Measurements from ENCODE around the gene EIF3B.
"Not testable (repeated sequence)": the region's sequence is repeated elsewhere in the genome, so short reads cannot be mapped to it uniquely, and the experiment has no call there.

The EIF3B gene

DNA sequence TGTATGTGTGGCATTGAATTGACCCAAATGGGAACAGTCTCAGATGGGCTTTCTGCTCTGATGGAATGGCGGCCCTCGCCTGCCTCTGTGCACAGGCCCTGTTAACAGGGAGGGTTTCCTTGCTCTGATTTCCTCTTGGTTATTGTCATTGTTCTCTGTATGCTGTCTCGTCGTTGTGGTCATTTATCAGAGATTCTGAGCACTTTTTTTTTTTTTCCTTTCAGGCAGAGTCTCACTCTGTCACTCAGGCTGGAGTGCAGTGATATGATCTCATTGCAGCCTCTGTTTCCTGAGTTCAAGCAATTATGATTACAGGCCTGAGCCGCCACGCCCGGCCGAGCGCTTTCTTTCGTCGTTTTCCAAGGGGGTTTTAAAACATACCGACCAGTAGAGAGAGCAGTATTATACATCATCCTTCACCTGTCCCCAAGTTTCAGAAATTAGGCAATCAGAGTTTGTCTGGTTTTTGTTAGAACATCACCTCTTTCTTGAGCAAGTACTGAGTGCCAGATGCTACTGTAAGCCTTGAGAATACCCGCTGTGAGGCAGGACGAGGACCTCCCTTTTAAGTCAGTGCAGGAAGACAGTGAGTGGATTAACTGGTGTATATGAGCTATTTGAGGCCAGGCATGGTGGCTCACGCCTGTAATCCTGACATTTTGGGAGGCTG, 55.3 kb downstream of the EIF3B start:
- H3K36me3 ChIP-seq (ENCODE audit: control insufficient read depth, low read depth, low read length) = no peaks in the 10 kb centered on the region
- no peak overlapping the region for H3K27ac ChIP-seq (ENCODE audit: low read length)
- no peak overlapping the region for H3K9ac ChIP-seq (ENCODE audit: low read length)
- H3K4me1 ChIP-seq (ENCODE audit: control insufficient read depth, low read depth, low read length) = no peaks in the 10 kb centered on the region
- no peaks in the 10 kb centered on the region for H3K27me3 ChIP-seq (ENCODE audit: control insufficient read depth, insufficient read depth, low read length)
- no peak overlapping the region for H3K4me3 ChIP-seq (ENCODE audit: low read length)
- no peaks in the 10 kb centered on the region for H3K9me3 ChIP-seq (ENCODE audit: control insufficient read depth, low read depth, low read length)

DNA sequence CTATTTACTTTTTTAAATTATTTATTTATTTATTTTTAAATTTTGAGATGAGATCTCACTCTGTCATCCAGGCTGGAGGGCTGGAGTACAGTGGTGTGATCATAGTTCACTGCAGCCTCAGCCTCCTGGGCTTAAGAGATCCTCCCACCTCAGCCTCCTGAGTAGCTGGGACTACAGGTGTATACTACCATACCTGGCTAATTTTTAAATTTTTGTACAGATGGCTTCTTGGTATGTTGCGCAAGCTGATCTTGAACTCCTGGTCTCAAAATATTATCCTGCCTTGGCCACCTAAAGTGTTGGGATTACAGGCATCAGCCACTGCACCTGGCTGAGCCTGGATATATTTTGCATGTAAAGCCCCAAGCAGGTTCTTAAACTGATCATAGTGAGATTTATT, 56.4 kb downstream of the EIF3B start:
- Histone ChIP-seq H3K27ac (ENCODE audit: low read length) (no peak overlapping the region), H3K9ac (ENCODE audit: low read length) (no peak overlapping the region), H3K4me3 (ENCODE audit: low read length) (no peak overlapping the region), H3K27me3 (ENCODE audit: control insufficient read depth, insufficient read depth, low read length) (no peaks in the 10 kb centered on the region), H3K4me1 (ENCODE audit: control insufficient read depth, low read depth, low read length) (no peaks in the 10 kb centered on the region), H3K36me3 (ENCODE audit: control insufficient read depth, low read depth, low read length) (no peaks in the 10 kb centered on the region), H3K9me3 (ENCODE audit: control insufficient read depth, low read depth, low read length) (no peaks in the 10 kb centered on the region)

DNA sequence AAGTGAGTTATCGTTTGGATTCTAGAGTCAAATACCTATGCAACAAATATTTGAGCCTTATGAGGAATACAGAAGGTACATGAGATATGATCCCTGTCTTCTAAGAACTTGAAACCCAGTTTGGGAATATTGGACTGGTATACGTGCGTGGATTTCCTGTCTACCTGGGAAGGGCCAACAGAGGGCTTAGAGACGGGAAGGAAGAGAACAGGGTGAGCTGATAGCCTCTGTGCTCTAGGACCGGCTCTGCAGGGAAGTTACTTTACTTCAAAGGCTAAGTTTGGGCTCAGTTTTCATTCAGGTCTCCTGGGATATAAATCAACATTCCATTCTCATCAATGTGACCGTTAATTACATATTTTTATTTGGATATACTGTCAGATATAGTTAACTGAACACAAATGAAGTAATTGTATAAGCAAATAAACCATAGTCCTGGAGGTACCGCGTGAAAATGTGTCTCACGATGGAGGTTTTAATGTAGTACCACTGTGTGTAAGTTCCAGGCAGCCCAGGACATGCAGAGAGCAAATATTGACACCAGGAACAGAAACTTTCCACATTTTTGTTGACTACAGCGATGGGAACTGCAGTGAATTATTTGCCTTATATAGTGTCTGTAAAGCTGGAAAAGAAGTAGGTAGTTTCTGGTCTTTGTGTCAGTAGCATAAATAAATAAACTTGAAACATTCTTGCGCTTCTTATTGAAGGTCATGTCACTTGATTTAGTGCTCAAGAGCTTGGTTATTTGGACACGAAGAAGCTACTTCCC, 57.4 kb downstream of the EIF3B start:
- no peaks in the 10 kb centered on the region for H3K36me3 ChIP-seq (ENCODE audit: control insufficient read depth, low read depth, low read length)
- H3K9ac ChIP-seq (ENCODE audit: low read length) = no peak overlapping the region
- H3K27me3 ChIP-seq (ENCODE audit: control insufficient read depth, insufficient read depth, low read length) = no peaks in the 10 kb centered on the region
- H3K4me3 ChIP-seq (ENCODE audit: low read length) = no peak overlapping the region
- no peaks in the 10 kb centered on the region for H3K4me1 ChIP-seq (ENCODE audit: control insufficient read depth, low read depth, low read length)
- H3K27ac ChIP-seq (ENCODE audit: low read length) = no peak overlapping the region
- no peaks in the 10 kb centered on the region for H3K9me3 ChIP-seq (ENCODE audit: control insufficient read depth, low read depth, low read length)

DNA sequence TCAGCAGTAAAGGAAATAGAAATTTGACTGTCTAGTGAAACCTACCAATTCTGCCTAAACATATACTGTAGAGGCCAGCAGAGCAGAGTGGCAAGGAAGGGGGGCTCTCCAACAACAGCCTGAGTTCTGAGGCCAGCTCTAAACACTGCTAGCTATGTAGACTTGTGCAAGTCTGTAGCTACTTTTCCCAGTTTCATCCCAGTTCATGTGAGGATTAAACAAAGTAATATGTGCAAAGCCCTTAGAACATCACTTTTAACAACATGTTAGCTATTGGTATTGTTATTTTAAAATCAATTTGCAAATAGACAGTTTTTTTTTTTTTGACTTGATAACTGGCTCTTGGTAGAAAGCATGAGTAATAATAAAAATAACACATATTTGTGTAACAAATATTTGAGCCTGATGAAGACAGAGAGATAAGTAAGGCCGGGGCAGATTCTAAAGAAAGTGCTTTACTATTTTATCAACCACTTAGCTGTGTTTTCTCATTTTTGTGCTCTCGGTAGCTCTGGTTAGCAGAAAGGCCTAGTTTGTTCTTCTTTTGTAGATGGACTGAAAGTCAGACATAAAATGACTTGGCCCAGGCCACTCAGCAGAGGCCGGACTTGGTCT, 58.1 kb downstream of the EIF3B start:
- H3K9ac ChIP-seq (ENCODE audit: low read length) = no peak overlapping the region
- H3K4me3 ChIP-seq (ENCODE audit: low read length) = no peak overlapping the region
- H3K9me3 ChIP-seq (ENCODE audit: control insufficient read depth, low read depth, low read length) = no peaks in the 10 kb centered on the region
- H3K27me3 ChIP-seq (ENCODE audit: control insufficient read depth, insufficient read depth, low read length) = no peaks in the 10 kb centered on the region
- H3K36me3 ChIP-seq (ENCODE audit: control insufficient read depth, low read depth, low read length) = no peaks in the 10 kb centered on the region
- no peak overlapping the region for H3K27ac ChIP-seq (ENCODE audit: low read length)
- no peaks in the 10 kb centered on the region for H3K4me1 ChIP-seq (ENCODE audit: control insufficient read depth, low read depth, low read length)

DNA sequence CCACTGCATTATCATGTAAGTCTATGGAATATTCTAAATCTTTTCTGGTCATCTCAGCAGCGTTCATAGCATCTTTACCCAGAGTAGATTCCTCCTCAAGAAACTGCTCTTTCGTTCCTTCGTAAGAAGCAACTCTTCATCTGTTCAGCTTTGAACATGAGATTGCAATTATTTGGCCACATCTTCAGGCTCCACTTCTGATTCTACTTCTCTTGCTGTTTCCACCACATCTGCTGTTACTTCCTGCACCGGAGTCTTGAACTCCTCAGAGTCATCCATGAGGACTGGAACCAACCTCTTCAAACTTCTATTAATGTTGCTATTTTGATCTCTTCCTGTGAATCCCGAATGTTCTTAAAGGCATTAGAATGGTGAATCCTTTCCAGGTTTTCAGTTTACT, 61.4 kb downstream of the EIF3B start:
- no peaks in the 10 kb centered on the region for H3K4me1 ChIP-seq (ENCODE audit: control insufficient read depth, low read depth, low read length)
- H3K4me3 ChIP-seq (ENCODE audit: low read length) = no peak overlapping the region
- H3K36me3 ChIP-seq (ENCODE audit: control insufficient read depth, low read depth, low read length) = no peaks in the 10 kb centered on the region
- no peak overlapping the region for H3K9ac ChIP-seq (ENCODE audit: low read length)
- no peaks in the 10 kb centered on the region for H3K27me3 ChIP-seq (ENCODE audit: control insufficient read depth, insufficient read depth, low read length)
- H3K9me3 ChIP-seq (ENCODE audit: control insufficient read depth, low read depth, low read length) = no peaks in the 10 kb centered on the region
- H3K27ac ChIP-seq (ENCODE audit: low read length) = no peak overlapping the region

DNA sequence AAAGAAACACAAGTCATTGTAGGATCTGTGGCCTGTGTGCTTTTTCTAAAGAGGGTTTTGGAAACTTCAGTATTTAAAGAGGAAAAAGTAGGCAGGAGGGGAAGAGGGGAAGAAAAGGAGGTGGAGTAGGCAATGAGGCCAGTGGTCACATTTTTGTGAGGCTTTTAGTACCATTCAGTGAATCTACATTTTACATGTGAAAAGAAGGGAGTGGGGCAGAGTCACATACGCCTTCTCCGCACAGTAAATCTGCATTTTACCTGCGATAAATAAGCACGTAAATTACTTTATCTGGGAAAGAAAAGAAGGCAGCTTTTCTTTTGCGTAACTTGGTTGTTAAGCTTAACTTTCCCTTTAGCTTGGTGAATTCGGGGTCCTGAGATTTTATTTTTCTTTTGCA, 62.0 kb downstream of the EIF3B start:
- no peak overlapping the region for H3K4me3 ChIP-seq (ENCODE audit: low read length)

DNA sequence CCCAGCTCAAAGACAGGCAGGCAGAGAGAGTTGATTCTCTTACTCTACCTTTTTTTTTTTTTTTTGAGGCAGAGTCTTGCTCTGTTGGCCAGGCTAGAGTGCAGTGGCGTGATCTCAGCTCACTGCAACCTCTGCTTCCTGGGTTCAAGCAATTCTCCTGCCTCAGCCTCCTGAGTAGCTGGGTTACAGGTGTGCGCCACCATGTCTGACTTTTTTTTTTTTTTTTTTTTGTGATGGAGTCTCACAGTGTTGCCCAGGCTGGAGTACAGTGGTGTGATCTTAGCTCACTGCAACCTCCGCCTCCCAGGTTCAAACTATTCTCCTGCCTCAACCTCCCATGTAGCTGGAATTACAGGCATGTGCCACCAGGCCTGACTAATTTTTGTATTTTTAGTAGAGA, 62.6 kb downstream of the EIF3B start:
- H3K36me3 ChIP-seq (ENCODE audit: control insufficient read depth, low read depth, low read length); H3K27me3 ChIP-seq (ENCODE audit: control insufficient read depth, insufficient read depth, low read length); H3K27ac ChIP-seq (ENCODE audit: low read length); H3K9me3 ChIP-seq (ENCODE audit: control insufficient read depth, low read depth, low read length); H3K4me3 ChIP-seq (ENCODE audit: low read length); H3K9ac ChIP-seq (ENCODE audit: low read length); H3K4me1 ChIP-seq (ENCODE audit: control insufficient read depth, low read depth, low read length): not testable (repeated sequence)

More for the DNA sequence above, 62.0 kb downstream of the EIF3B start:
- Histone ChIP-seq H3K9ac (ENCODE audit: low read length) (no peak overlapping the region), H3K27me3 (ENCODE audit: control insufficient read depth, insufficient read depth, low read length) (no peaks in the 10 kb centered on the region), H3K9me3 (ENCODE audit: control insufficient read depth, low read depth, low read length) (no peaks in the 10 kb centered on the region), H3K4me1 (ENCODE audit: control insufficient read depth, low read depth, low read length) (no peaks in the 10 kb centered on the region), H3K36me3 (ENCODE audit: control insufficient read depth, low read depth, low read length) (no peaks in the 10 kb centered on the region), H3K27ac (ENCODE audit: low read length) (no peak overlapping the region)

DNA sequence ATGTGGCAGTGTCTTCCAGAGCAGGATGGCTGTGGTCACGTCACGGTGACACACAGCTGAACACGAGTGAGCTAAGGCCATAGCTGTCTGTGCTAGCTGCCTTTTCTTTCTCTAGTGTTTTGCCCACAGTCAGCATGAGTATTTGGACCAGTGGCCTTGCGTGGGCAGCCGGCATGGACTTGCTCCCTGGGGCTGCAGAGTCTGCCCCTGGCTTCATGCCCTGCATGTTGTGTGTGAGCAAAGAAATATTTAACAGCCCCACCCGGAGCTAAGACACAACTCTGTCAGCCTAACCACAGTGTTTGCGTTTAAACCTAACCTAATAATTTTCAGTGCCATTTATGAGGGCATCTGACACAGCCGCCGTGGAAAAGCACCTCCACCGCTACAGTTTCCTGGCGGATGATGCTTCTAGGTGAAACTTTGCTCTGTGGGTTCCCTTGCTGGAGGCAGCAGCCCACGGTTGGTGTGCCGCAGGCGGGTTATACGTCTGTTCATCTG, 63.4 kb downstream of the EIF3B start:
- Histone ChIP-seq H3K4me1 (ENCODE audit: control insufficient read depth, low read depth, low read length) (no peaks in the 10 kb centered on the region), H3K27me3 (ENCODE audit: control insufficient read depth, insufficient read depth, low read length) (no peaks in the 10 kb centered on the region), H3K36me3 (ENCODE audit: control insufficient read depth, low read depth, low read length) (no peaks in the 10 kb centered on the region), H3K9ac (ENCODE audit: low read length) (no peak overlapping the region), H3K9me3 (ENCODE audit: control insufficient read depth, low read depth, low read length) (no peaks in the 10 kb centered on the region), H3K4me3 (ENCODE audit: low read length) (no peak overlapping the region), H3K27ac (ENCODE audit: low read length) (no peak overlapping the region)

DNA sequence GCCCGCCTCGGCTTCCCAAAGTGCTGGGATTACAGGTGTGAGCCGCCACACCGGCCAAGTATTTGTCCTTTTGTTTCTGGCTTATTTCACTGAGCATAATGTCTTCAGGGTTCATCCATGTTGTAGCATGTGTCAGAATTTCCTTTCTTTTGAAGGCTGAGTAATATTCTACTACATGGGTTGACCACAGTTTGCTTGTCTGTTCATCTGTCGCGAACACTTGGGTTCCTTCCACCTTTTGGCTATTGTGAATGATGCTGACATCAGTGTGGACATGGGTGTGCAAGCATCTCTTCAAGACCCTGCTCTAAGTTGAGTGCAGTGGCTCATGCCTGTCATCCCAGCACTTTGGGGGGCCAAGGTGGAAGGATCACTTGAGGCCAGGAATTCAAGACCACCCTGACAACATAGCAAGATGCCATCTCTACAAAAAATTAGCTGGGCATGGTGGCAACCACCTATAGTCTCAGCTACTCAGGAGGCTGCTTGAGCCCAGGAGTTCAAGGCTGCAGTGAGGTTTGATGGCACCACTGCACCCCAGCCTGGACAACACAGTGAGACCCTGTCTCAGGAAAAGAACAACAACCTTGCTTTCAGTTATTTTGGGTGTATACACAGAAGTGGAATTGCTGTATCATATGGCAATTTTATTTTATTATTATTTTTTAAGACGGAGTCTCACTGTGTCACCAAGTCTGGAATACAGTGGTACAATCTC, 65.7 kb downstream of the EIF3B start:
- Histone ChIP-seq H3K4me3 (ENCODE audit: low read length) (no peak overlapping the region), H3K27ac (ENCODE audit: low read length) (no peak overlapping the region), H3K27me3 (ENCODE audit: control insufficient read depth, insufficient read depth, low read length) (no peaks in the 10 kb centered on the region), H3K4me1 (ENCODE audit: control insufficient read depth, low read depth, low read length) (peaks cover 2% of the 10 kb centered on the region), H3K36me3 (ENCODE audit: control insufficient read depth, low read depth, low read length) (no peaks in the 10 kb centered on the region), H3K9ac (ENCODE audit: low read length) (no peak overlapping the region), H3K9me3 (ENCODE audit: control insufficient read depth, low read depth, low read length) (no peaks in the 10 kb centered on the region)

DNA sequence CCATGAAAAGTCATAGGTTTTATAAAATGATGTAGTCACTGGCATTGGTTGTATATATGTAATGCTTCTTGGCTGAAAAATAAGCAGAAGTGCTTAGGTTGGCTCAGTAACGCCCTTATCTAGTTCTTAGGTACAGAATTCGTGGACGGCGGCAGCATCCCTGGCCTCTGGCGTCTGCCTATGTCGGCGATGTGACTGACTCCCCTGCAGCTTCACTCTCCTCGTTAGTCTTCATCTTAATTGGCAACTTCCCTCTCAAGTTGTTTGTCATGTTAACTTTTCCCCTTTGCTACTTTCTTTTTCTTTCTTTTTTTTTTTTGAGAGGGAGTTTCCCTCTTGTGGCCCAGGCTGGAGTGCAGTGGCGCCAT, 67.3 kb downstream of the EIF3B start:
- H3K36me3 ChIP-seq (ENCODE audit: control insufficient read depth, low read depth, low read length) = no peaks in the 10 kb centered on the region
- no peak overlapping the region for H3K27ac ChIP-seq (ENCODE audit: low read length)
- no peak overlapping the region for H3K4me3 ChIP-seq (ENCODE audit: low read length)

DNA sequence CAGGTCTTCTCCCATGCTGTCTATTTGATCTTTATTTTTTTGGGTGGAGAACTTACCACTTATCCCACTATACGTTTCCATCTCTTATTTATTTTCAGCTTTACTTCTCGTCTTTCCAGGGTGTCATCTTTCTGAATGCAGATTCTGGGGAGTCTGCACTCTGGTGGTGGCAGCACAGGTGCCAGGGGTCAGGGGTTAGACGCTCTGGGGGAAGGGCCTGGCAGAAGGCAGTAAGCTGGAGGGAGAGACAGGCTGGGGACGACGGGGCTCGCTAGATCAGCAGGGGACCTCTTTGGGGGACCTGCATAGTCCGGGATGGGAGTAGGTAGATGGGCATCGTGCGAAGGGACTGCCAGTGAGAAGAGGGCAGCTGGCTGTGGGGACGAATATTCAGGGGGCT, 71.1 kb downstream of the EIF3B start:
- Histone ChIP-seq H3K9ac (ENCODE audit: low read length) (no peak overlapping the region), H3K36me3 (ENCODE audit: control insufficient read depth, low read depth, low read length) (no peaks in the 10 kb centered on the region), H3K27me3 (ENCODE audit: control insufficient read depth, insufficient read depth, low read length) (no peaks in the 10 kb centered on the region), H3K27ac (ENCODE audit: low read length) (no peak overlapping the region), H3K4me3 (ENCODE audit: low read length) (no peak overlapping the region), H3K4me1 (ENCODE audit: control insufficient read depth, low read depth, low read length) (peaks cover 8% of the 10 kb centered on the region), H3K9me3 (ENCODE audit: control insufficient read depth, low read depth, low read length) (no peaks in the 10 kb centered on the region)

More for the DNA sequence above, 67.3 kb downstream of the EIF3B start:
- Histone ChIP-seq H3K9ac (ENCODE audit: low read length) (no peak overlapping the region), H3K27me3 (ENCODE audit: control insufficient read depth, insufficient read depth, low read length) (no peaks in the 10 kb centered on the region), H3K9me3 (ENCODE audit: control insufficient read depth, low read depth, low read length) (no peaks in the 10 kb centered on the region), H3K4me1 (ENCODE audit: control insufficient read depth, low read depth, low read length) (peaks cover 8% of the 10 kb centered on the region)
